CD4-positive, alpha-beta T cell (primary cell): ENCODE measurements around the gene RAB3B. TPM values are rescaled to one million over a fixed set of nuclear protein-coding genes. Genes with fewer than 3 reads are reported as not detected.

Experiments
- ATAC-seq: fragments of 200-7000 bp; cut with Tn5 transposase; one replicate; pipeline ENCODE4 v1.10.0; 2022; ENCODE audit warnings: mild to moderate bottlenecking; ENCODE audit not compliant: poor library complexity
- CTCF ChIA-PET: fragments of 350-600 bp; sonication (Branson Sonifier 250); formaldehyde crosslinking; loops from one replicate; lab custom pipeline; 2021; ENCODE audit warnings: antibody characterized with exemption, inconsistent platforms; lab: Charles Lee
- POLR2A ChIA-PET: fragments of 350-600 bp; sonication (Branson Sonifier 250); formaldehyde crosslinking; loops from one replicate; lab custom pipeline; 2021; ENCODE audit warnings: antibody characterized with exemption, inconsistent platforms; lab: Charles Lee
- DNase-seq, 14 experiments: peaks; one replicate each; pipeline ENCODE4 v3.0.0-alpha.2; 2013 to 2020; ENCODE audit warnings: mixed read lengths in 2 of 14
- H3K27ac ChIP-seq, 2 donors: one replicate each; pipeline versions ENCODE4 v1.5.1 to v1.7.0; 2013; ENCODE audit warnings: low read length in 2 of 2, low read depth in 1 of 2, mild to moderate bottlenecking in 1 of 2
- H3K27me3 ChIP-seq, 2 experiments: 1 replicate in 1 of 2; 2 replicates in 1 of 2; pipeline versions ENCODE4 v1.6.1 to v1.7.0; 2013; ENCODE audit warnings: low read length in 2 of 2, control low read depth in 1 of 2, mild to moderate bottlenecking in 1 of 2, moderate library complexity in 1 of 2; ENCODE audit not compliant: insufficient read depth in 2 of 2, control insufficient read depth in 1 of 2
- H3K36me3 ChIP-seq: one replicate; pipeline ENCODE4 v1.6.1; 2013; ENCODE audit warnings: low read length, control low read depth; ENCODE audit not compliant: insufficient read depth
- H3K4me1 ChIP-seq: one replicate; pipeline ENCODE4 v1.6.1; 2013; ENCODE audit warnings: low read length, control low read depth; ENCODE audit not compliant: insufficient read depth
- H3K4me3 ChIP-seq: one replicate; pipeline ENCODE4 v1.5.1; 2013; ENCODE audit warnings: mild to moderate bottlenecking, low read length, moderate library complexity
- H3K9me3 ChIP-seq, 2 experiments: 1 replicate in 1 of 2; 2 replicates in 1 of 2; pipeline versions ENCODE4 v1.6.1 to v1.7.0; 2013; ENCODE audit warnings: low read length in 2 of 2, mild to moderate bottlenecking in 2 of 2, control low read depth in 1 of 2, moderate library complexity in 1 of 2; ENCODE audit not compliant: control insufficient read depth in 1 of 2, insufficient read depth in 1 of 2
- H3K27ac Mint-ChIP-seq: one replicate; pipeline ENCODE4 v1.8.0; 2020; ENCODE audit warnings: mixed read lengths
- H3K27me3 Mint-ChIP-seq: one replicate; pipeline ENCODE4 v1.8.0; 2021; ENCODE audit warnings: mixed read lengths
- H3K36me3 Mint-ChIP-seq: one replicate; pipeline ENCODE4 v1.8.0; 2021; ENCODE audit warnings: low read depth, mixed read lengths
- H3K4me1 Mint-ChIP-seq: one replicate; pipeline ENCODE4 v1.8.0; 2021; ENCODE audit warnings: low read depth, mixed read lengths
- H3K4me3 Mint-ChIP-seq: one replicate; pipeline ENCODE4 v1.8.0; 2020; ENCODE audit warnings: mild to moderate bottlenecking, mixed read lengths
- H3K9me3 Mint-ChIP-seq: one replicate; pipeline ENCODE4 v1.8.0; 2020; ENCODE audit warnings: mixed read lengths
- intact Hi-C, 2 experiments: fragments of 100-400 bp; cut with DNase I in 1 of 2; cut with micrococcal nuclease in 1 of 2; formaldehyde crosslinking; loops; one replicate each; pipeline versions ENCODE4 v1.15.1 to v1.9.0; 2023 to 2025; cut with DNase I, micrococcal nuclease
- total RNA-seq, 174 experiments: library from RNA in 2 of 174; stranded (reverse) in 2 of 174; gene quantifications; one replicate each; pipeline ENCODE4 v1.2.3 and lab custom pipeline; 2021 to 2026
- TF ChIP-seq, protein P1 (sequence below): fragments of 200-600 bp; IDR thresholded peaks from one replicate; pipeline ENCODE4 v1.8.0; 2022; ENCODE audit warnings: antibody characterized with exemption, mild to moderate bottlenecking

RAB3B gene
- total RNA-seq, 2 experiments from 2014 or later = not detected

DNA sequence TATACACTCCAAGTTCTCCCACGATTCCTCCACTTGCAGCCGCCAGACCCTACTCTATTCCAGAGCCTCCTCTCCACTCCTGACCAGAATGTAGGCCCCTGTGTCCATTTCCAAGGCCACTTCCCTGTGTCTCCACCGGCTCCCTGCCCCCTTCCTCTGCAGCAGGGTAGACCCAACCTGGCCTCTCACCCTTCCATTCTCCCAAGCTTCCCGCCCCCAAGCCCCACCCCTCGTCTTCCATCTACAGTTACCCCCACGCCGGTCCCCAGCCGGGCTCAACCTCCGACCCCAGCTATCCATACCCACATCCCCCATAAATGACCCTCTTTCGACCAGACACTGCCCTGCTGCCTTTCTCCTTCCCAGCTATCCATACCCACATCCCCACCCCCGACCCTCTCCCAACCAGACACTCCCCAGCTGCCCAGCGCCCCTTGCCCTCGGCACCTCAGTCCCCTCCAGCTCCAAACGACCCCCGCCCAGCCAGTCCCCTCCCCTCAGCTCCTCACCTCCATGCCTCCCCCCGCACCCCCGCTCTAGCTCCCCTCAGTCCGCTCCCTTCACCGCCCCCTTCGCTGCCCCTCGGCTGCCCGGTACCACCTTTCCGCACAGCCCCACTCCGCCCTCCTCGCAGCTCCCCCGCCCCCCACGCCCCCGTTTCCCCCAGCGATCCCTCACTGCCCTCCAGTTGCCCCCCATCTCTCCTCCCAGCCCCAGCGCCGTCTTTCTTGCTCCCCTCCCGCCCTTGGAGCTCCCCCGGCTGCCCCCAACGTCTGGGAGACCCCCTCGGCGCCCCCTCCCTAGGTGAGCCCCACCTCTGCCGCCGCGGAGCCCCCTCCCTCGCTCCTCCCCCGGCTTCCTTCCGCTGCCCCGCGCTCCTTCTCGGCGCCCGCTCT is 670 bp downstream of the RAB3B start:
- ChIA-PET CTCF (no interaction called here), POLR2A (interaction anchor here (1.0 kb wide), 1 partner anchor 110 kb away, joined by 3 read pairs; no protein-coding TSS in a partner anchor)

DNA sequence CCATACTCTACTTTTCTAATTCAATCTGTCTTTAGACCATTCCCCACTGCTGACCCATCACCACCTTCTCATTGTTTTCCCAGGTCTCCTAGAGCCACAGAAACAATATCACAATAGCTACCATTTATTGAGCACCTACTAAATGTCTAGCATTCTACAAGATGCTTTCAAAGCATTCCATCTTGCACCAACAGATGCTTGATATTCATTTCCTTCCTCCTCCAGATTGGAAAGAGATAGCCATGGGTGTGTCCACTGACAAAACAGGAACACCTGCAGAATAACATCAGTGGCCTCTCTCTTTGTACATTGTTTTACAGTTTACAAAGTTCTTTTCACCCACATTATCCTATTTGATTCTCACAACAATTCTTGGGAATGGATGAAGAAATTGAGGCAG is 2.2 kb downstream of the RAB3B start:
- H3K9me3 Mint-ChIP-seq = no peaks in the 10 kb centered on the region
- H3K27me3 Mint-ChIP-seq = peaks cover 25% of the 10 kb centered on the region
- DNase-seq (no peak), ATAC-seq (no peak)
- no peak overlapping the region for H3K27ac ChIP-seq
- peaks cover 11 to 27% of the 10 kb centered on the region in 2 experiments for H3K27me3 ChIP-seq
- H3K36me3 Mint-ChIP-seq = no peaks in the 10 kb centered on the region
- CTCF ChIA-PET = no interaction called here
- no peak overlapping the region for H3K27ac Mint-ChIP-seq
- TF ChIP-seq, protein P1, sequence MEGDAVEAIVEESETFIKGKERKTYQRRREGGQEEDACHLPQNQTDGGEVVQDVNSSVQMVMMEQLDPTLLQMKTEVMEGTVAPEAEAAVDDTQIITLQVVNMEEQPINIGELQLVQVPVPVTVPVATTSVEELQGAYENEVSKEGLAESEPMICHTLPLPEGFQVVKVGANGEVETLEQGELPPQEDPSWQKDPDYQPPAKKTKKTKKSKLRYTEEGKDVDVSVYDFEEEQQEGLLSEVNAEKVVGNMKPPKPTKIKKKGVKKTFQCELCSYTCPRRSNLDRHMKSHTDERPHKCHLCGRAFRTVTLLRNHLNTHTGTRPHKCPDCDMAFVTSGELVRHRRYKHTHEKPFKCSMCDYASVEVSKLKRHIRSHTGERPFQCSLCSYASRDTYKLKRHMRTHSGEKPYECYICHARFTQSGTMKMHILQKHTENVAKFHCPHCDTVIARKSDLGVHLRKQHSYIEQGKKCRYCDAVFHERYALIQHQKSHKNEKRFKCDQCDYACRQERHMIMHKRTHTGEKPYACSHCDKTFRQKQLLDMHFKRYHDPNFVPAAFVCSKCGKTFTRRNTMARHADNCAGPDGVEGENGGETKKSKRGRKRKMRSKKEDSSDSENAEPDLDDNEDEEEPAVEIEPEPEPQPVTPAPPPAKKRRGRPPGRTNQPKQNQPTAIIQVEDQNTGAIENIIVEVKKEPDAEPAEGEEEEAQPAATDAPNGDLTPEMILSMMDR = no peak
- H3K4me3 Mint-ChIP-seq = peak overlapping the region; percentile 66
- no peaks in the 10 kb centered on the region for H3K36me3 ChIP-seq
- no peak overlapping the region for H3K4me3 ChIP-seq
- POLR2A ChIA-PET = no interaction called here
- intact Hi-C loops = no loop called here
- H3K9me3 ChIP-seq = no peaks in the 10 kb centered on the region
- peaks cover 13% of the 10 kb centered on the region for H3K4me1 ChIP-seq
- H3K4me1 Mint-ChIP-seq = peaks cover 17% of the 10 kb centered on the region

More for the DNA sequence above, 670 bp downstream of the RAB3B start:
- Histone ChIP-seq H3K27ac (no peak overlapping the region), H3K4me3 (no peak overlapping the region), H3K4me1 (peaks cover 13% of the 10 kb centered on the region), H3K27me3 (peaks cover 15 to 29% of the 10 kb centered on the region in 2 experiments), H3K9me3 (no peaks in the 10 kb centered on the region), H3K36me3 (no peaks in the 10 kb centered on the region)
- H3K4me1 Mint-ChIP-seq = peaks cover 17% of the 10 kb centered on the region
- ATAC-seq (no peak), DNase-seq (peak in 2 of 14 experiments; percentile 7 to 16)
- intact Hi-C loops = no loop called here
- H3K9me3 Mint-ChIP-seq = no peaks in the 10 kb centered on the region
- peak overlapping the region; percentile 64 for H3K4me3 Mint-ChIP-seq
- H3K27ac Mint-ChIP-seq = no peak overlapping the region
- H3K36me3 Mint-ChIP-seq = no peaks in the 10 kb centered on the region
- H3K27me3 Mint-ChIP-seq = peaks cover 35% of the 10 kb centered on the region
- TF ChIP-seq, protein P1 = no peak

DNA sequence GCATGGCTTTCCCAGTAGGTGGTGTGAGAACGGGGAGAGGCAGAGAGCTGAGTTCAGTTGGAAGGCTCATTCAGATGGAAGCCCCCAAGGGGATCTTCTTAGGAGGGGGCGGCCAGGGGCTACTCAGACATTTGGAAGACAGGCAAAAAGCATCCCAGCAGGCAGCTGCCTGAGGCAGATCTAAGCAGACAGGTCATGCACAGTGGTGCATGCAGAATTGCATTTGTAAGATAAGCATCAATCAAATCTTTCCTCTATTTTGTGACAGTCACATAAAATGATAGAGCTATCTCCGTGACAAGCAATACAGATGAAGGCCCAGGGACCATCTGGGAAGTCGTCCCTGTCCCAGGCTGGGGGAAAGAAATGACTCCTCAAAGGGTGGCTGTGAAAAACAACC is 3.8 kb downstream of the RAB3B start:
- Mint-ChIP-seq H3K9me3 (no peaks in the 10 kb centered on the region), H3K27me3 (peaks cover 10% of the 10 kb centered on the region), H3K27ac (no peak overlapping the region), H3K4me1 (peaks cover 9% of the 10 kb centered on the region), H3K36me3 (no peaks in the 10 kb centered on the region), H3K4me3 (peak overlapping the region; percentile 68)
- TF ChIP-seq, protein P1 = no peak
- Histone ChIP-seq H3K36me3 (no peaks in the 10 kb centered on the region), H3K4me1 (peaks cover 13% of the 10 kb centered on the region), H3K4me3 (no peak overlapping the region), H3K27me3 (peaks cover 2 to 13% of the 10 kb centered on the region in 2 experiments), H3K27ac (no peak overlapping the region), H3K9me3 (no peaks in the 10 kb centered on the region)
- CTCF ChIA-PET = no interaction called here
- POLR2A ChIA-PET = no interaction called here
- no peak for DNase-seq
- intact Hi-C loops = no loop called here
- no peak for ATAC-seq
